Measurements from ENCODE around the gene KLF3. TPM values are rescaled to one million over a fixed set of nuclear protein-coding genes. Genes with fewer than 3 reads are reported as not detected.

The KLF3 gene
- total RNA-seq, 1 experiment from 2014 or later: 29.0 TPM

- DNase-seq: no peak
- H4K8ac ChIP-seq (replicated peaks; ENCODE audit: insufficient read length, low read depth, low read length): no peak overlapping the region
- peaks cover 19% of the 10 kb centered on the region; the same call in 1 of the 2 replicates for H3K79me2 ChIP-seq (ENCODE audit: insufficient read depth, low read length)
- H2BK5ac ChIP-seq (ENCODE audit: insufficient read length, low read length): no peak overlapping the region
- no peak overlapping the region for H3K9ac ChIP-seq (ENCODE audit: extremely low read depth, insufficient read length, low read length)
- peaks cover 0 to 6% (median 3%) of the 10 kb centered on the region in 3 experiments; a peak in 5 of 7 replicates for H3K36me3 Mint-ChIP-seq (ENCODE audit: insufficient read depth in 1 of 3, low read depth in 3 of 3)
- H3K4me2 ChIP-seq (ENCODE audit: insufficient read depth, insufficient read length, low read length): no peak overlapping the region
- no peak overlapping the region for H3K4ac ChIP-seq (ENCODE audit: low read depth, low read length)
- no peak overlapping the region for H2AK5ac ChIP-seq (ENCODE audit: insufficient read length, low read length)
- no peak overlapping the region for H3K56ac ChIP-seq (ENCODE audit: insufficient read length, low read depth, low read length)
- peak overlapping the region; percentile 50 for H3K18ac ChIP-seq (ENCODE audit: insufficient read length, low read depth, low read length)
- peak overlapping the region; percentile 89 for H2BK12ac ChIP-seq (ENCODE audit: insufficient read length, low read depth, low read length)
- H2BK20ac ChIP-seq (ENCODE audit: low read depth, low read length, poor library complexity, severe bottlenecking): no peak overlapping the region
- WGBS (ENCODE audit: extremely low coverage, insufficient read length, low lambda C conversion rate): no CpG with 5 or more reads among the region's 3 CpGs
- 0 out of 5 replicates have a peak overlapping the region, but pooled peaks of 1 of the 2 experiments have one; percentile 64 for H3K4me3 Mint-ChIP-seq
- no peak overlapping the region for H2BK120ac ChIP-seq (ENCODE audit: low read depth, low read length, poor library complexity, severe bottlenecking)
- no peak overlapping the region for H3T11ph ChIP-seq (ENCODE audit: low read length)
- TF ChIP-seq CTCF (conservative IDR thresholded peaks at IDR 0.05): no peak
- H4K91ac ChIP-seq (ENCODE audit: insufficient read length, low read depth, low read length): no peak overlapping the region
- H3K4me1 Mint-ChIP-seq: peaks cover 79 to 90% of the 10 kb centered on the region in 2 experiments
- peaks cover 3% of the 10 kb centered on the region for H3K23me2 ChIP-seq (ENCODE audit: insufficient read length, low read depth, low read length, poor library complexity, severe bottlenecking)
- H2AFZ ChIP-seq (ENCODE audit: low read length): no peak overlapping the region
- H4K20me1 ChIP-seq (ENCODE audit: control insufficient read depth, insufficient read depth, insufficient read length): no peaks in the 10 kb centered on the region
- H3K9me3 Mint-ChIP-seq: peaks cover 0 to 2% of the 10 kb centered on the region in 2 experiments; a peak in 1 of 5 replicates
- no peak overlapping the region for H3K23ac ChIP-seq (ENCODE audit: insufficient read length, low read depth, low read length)
- no peak overlapping the region for H3K14ac ChIP-seq (ENCODE audit: insufficient read depth, low read length)
- no peak overlapping the region for H3K27ac ChIP-seq (ENCODE audit: insufficient read length, low read depth, low read length)
- H3K27me3 ChIP-seq (ENCODE audit: insufficient read depth, low read length): no peaks in the 10 kb centered on the region; the same call in 1 of the 2 replicates
- peak overlapping the region in 2 of 3 experiments; percentile 70 to 91; a peak in 4 of 7 replicates for H3K27ac Mint-ChIP-seq
- H4K5ac ChIP-seq (ENCODE audit: insufficient read length, low read depth, low read length): no peak overlapping the region
- H2BK15ac ChIP-seq (ENCODE audit: low read depth, low read length): no peak overlapping the region
- H3K9me3 ChIP-seq (ENCODE audit: control insufficient read depth, low read depth, low read length): no peaks in the 10 kb centered on the region
- H3K4me1 ChIP-seq (ENCODE audit: insufficient read depth, low read length): peaks cover 12% of the 10 kb centered on the region
- H3K27me3 Mint-ChIP-seq (ENCODE audit: low read depth): no peaks in the 10 kb centered on the region
- peaks cover 6% of the 10 kb centered on the region for H3K79me1 ChIP-seq (ENCODE audit: insufficient read depth, low read depth, low read length, poor library complexity, severe bottlenecking)
Measured at GRCh38 chr4:38669208-38669607, 5.2 kb downstream of the KLF3 start.
